Nephron progenitor cell (in vitro differentiated cells): ENCODE measurements around the gene LIPC.

Source experiments
- DNase-seq: peaks from one replicate; pipeline ENCODE4 v3.0.0; 2021
- H3K27ac Mint-ChIP-seq: 2 replicates; pipeline ENCODE4 v1.8.0; 2021; ENCODE audit warnings: mild to moderate bottlenecking, moderate library complexity, mixed read lengths
- H3K27me3 Mint-ChIP-seq: 2 replicates; pipeline ENCODE4 v1.8.0; 2021; ENCODE audit warnings: mild to moderate bottlenecking, low read depth, mixed read lengths; ENCODE audit not compliant: poor library complexity
- H3K36me3 Mint-ChIP-seq: 2 replicates; pipeline ENCODE4 v1.8.0; 2021; ENCODE audit warnings: low read depth, mixed read lengths
- H3K4me1 Mint-ChIP-seq: 2 replicates; pipeline ENCODE4 v1.8.0; 2021; ENCODE audit warnings: mixed read lengths
- H3K4me3 Mint-ChIP-seq: 2 replicates; pipeline ENCODE4 v1.8.0; 2021; ENCODE audit warnings: mild to moderate bottlenecking, moderate library complexity, mixed read lengths
- H3K9me3 Mint-ChIP-seq: 2 replicates; pipeline ENCODE4 v1.8.0; 2021; ENCODE audit warnings: mild to moderate bottlenecking, moderate library complexity, mixed read lengths
- CTCF ChIP-seq: fragments of 200-600 bp; sonication (generic); IDR thresholded peaks from 2 replicates; pipeline ENCODE4 v1.5.0; 2021; ENCODE audit warnings: antibody characterized with exemption

LIPC gene

DNA sequence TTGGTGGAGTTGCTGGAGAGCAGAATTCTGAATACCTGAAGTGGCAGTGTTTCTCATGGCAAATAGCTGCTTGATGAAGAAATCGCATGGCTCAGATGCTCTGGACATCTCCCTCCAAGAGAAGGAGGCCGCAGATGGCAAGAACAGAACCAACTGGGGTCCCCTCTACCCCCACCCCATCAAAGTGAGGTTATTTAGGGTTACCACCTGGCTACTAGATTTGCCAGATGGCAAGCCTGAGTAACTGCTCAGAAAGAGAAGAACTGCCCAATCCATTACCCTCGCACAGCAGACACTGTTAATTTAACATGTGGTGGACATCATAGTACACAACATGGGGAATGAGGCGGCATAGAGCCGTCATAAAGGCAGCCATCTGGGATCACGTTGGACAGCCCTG lies 30.5 kb upstream of the LIPC start:
- no peaks in the 10 kb centered on the region for H3K36me3 Mint-ChIP-seq
- peaks cover 18% of the 10 kb centered on the region for H3K4me1 Mint-ChIP-seq
- no peak overlapping the region for H3K4me3 Mint-ChIP-seq
- no peak for DNase-seq
- peaks cover 21% of the 10 kb centered on the region for H3K27me3 Mint-ChIP-seq
- no peak for TF ChIP-seq CTCF
- no peak overlapping the region for H3K27ac Mint-ChIP-seq
- no peaks in the 10 kb centered on the region for H3K9me3 Mint-ChIP-seq

GRCh38 chr15:58401991-58402649 lies 29.7 kb upstream of the LIPC start:
- H3K27ac Mint-ChIP-seq: no peak overlapping the region
- H3K4me1 Mint-ChIP-seq: peaks cover 19% of the 10 kb centered on the region
- no peaks in the 10 kb centered on the region for H3K36me3 Mint-ChIP-seq
- peaks cover 15% of the 10 kb centered on the region for H3K27me3 Mint-ChIP-seq
- no peak overlapping the region for H3K4me3 Mint-ChIP-seq
- DNase-seq: no peak
- no peak for TF ChIP-seq CTCF
- no peaks in the 10 kb centered on the region for H3K9me3 Mint-ChIP-seq

DNA sequence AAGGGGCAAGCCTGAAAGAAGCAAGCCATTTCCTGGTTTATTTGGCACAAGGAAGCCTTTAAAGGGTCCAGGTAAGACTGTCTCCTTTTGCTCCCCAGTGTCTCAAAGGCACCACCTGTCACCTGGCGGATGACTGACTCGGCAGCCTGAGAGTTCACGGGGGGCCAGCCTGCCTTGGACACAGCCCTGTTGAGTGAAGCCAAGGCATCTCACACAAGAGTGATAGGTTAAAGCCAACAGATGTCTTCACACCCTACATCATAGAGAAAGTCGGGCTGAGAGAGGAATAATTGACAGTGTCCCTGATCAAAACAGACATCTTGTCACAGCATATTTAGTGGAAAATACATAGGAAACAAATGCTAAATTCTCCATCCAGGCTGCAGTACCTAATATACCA lies 28.2 kb upstream of the LIPC start:
- TF ChIP-seq CTCF: no peak
- no peaks in the 10 kb centered on the region for H3K36me3 Mint-ChIP-seq
- H3K4me3 Mint-ChIP-seq: no peak overlapping the region
- H3K27me3 Mint-ChIP-seq: peaks cover 4% of the 10 kb centered on the region
- DNase-seq: no peak
- peaks cover 18% of the 10 kb centered on the region for H3K4me1 Mint-ChIP-seq
- no peak overlapping the region for H3K27ac Mint-ChIP-seq
- H3K9me3 Mint-ChIP-seq: no peaks in the 10 kb centered on the region

DNA sequence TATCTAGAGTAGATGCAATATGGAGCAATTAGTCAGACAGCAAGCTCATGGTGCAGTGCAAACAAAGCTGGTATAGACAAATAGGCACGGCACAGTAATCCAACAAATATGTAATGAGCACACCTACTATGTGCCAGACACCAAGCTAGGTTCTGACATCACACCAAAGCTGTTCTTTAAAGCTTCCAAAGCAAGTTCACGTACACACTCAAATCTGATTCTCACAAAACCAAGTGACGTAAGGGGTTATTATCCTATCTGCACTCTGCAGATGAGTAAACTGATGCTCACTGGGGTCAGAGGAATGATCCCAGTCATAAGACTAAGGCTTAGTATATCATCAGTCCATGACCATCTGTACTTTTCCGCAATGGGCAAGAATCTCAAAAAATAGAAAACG lies 27.8 kb upstream of the LIPC start:
- no peak for DNase-seq
- Mint-ChIP-seq H3K36me3 (no peaks in the 10 kb centered on the region), H3K27me3 (peaks cover 3% of the 10 kb centered on the region), H3K27ac (no peak overlapping the region), H3K9me3 (no peaks in the 10 kb centered on the region), H3K4me1 (peaks cover 21% of the 10 kb centered on the region), H3K4me3 (no peak overlapping the region)
- TF ChIP-seq CTCF: no peak

GRCh38 chr15:58404722-58405121 lies 27.1 kb upstream of the LIPC start:
- Mint-ChIP-seq H3K27me3 (peaks cover 3% of the 10 kb centered on the region), H3K36me3 (no peaks in the 10 kb centered on the region), H3K9me3 (no peaks in the 10 kb centered on the region), H3K4me3 (no peak overlapping the region), H3K27ac (no peak overlapping the region), H3K4me1 (peaks cover 28% of the 10 kb centered on the region)
- no peak for DNase-seq
- no peak for TF ChIP-seq CTCF

- peaks cover 3% of the 10 kb centered on the region for H3K27me3 Mint-ChIP-seq
- no peak overlapping the region for H3K4me3 Mint-ChIP-seq
- H3K36me3 Mint-ChIP-seq: no peaks in the 10 kb centered on the region
- peaks cover 40% of the 10 kb centered on the region for H3K4me1 Mint-ChIP-seq
- TF ChIP-seq CTCF: no peak
- no peak for DNase-seq
- H3K9me3 Mint-ChIP-seq: no peaks in the 10 kb centered on the region
- no peak overlapping the region for H3K27ac Mint-ChIP-seq
These were observed 25.9 kb upstream of the LIPC start for GRCh38 chr15:58405865-58406264.
